HCT116 (cell line): Measurements from ENCODE around the gene TRABD. TPM values are rescaled to one million over a fixed set of nuclear protein-coding genes. Genes with fewer than 3 reads are reported as not detected.

Experiments used
- ATAC-seq: fragments of 200-7000 bp; cut with Tn5 transposase; 2 replicates; pipeline ENCODE4 v1.9.1; 2020; ENCODE audit warnings: mild to moderate bottlenecking, moderate library complexity
- BruUV-seq: library from RNA; stranded (reverse); fragments of 400-500 nt; replicated peaks from 2 replicates; lab custom pipeline; 2021; lab: Mats Ljungman, UMichigan
- CTCF ChIA-PET: fragments of 300-600 bp; sonication (Branson Sonifier 250); formaldehyde crosslinking; loops from one replicate; lab custom pipeline; 2021; ENCODE audit warnings: antibody characterized with exemption; lab: Charles Lee
- POLR2A ChIA-PET: fragments of 300-600, 350-600 bp; sonication (Branson Sonifier 250); formaldehyde crosslinking; loops from one replicate; lab custom pipeline; 2021; ENCODE audit warnings: antibody characterized with exemption; lab: Charles Lee
- RAD21 ChIA-PET, 2 experiments: fragments of 300-600 bp; sonication (Branson Sonifier 250); formaldehyde crosslinking; loops; one replicate each; lab custom pipeline; 2023; ENCODE audit warnings: low total read pairs in 2 of 2; ENCODE audit not compliant: uncharacterized antibody in 2 of 2, unreplicated experiment in 2 of 2, low non-redundant PET in 1 of 2; lab: Charles Lee
- DNase-seq: peaks from one replicate; pipeline ENCODE4 v3.0.0-alpha.2; 2010; ENCODE audit warnings: low read depth, low spot score
- H2AFZ ChIP-seq: fragments of 200-600 bp; shearing (Covaris generic), sonication (generic); 2 replicates; pipeline ENCODE4 v1.6.1; 2017; ENCODE audit warnings: low read depth, mixed run types, mixed read lengths, antibody characterized with exemption, low read length; ENCODE audit not compliant: poor library complexity, severe bottlenecking
- H3K27ac ChIP-seq: 2 replicates; pipeline ENCODE4 v1.5.1; 2012; ENCODE audit warnings: low read depth, low read length
- H3K27me3 ChIP-seq: fragments of 200-600 bp; sonication (generic); 2 replicates; pipeline ENCODE4 v1.6.1; 2016; ENCODE audit warnings: mixed run types, low read length, mixed read lengths; ENCODE audit not compliant: insufficient read depth
- H3K36me3 ChIP-seq, 2 experiments: fragments of 200-500 bp in 1 of 2; fragments of 200-600 bp in 1 of 2; sonication (Bioruptor generic) in 1 of 2; sonication (generic) in 1 of 2; 2 replicates each; pipeline versions ENCODE4 v1.5.1 to v1.6.1; 2014 to 2016; ENCODE audit warnings: low read length in 2 of 2, inconsistent platforms in 1 of 2, mixed read lengths in 1 of 2, mixed run types in 1 of 2; ENCODE audit not compliant: insufficient read depth in 2 of 2, control insufficient read depth in 1 of 2
- H3K4me1 ChIP-seq, 2 experiments: fragments of 200-600 bp in 1 of 2; sonication (generic) in 1 of 2; 2 replicates each; pipeline versions ENCODE4 v1.5.1 to v1.6.1; 2012 to 2017; ENCODE audit warnings: low read length in 2 of 2, inconsistent platforms in 1 of 2, mild to moderate bottlenecking in 1 of 2, mixed read lengths in 1 of 2, mixed run types in 1 of 2, moderate library complexity in 1 of 2; ENCODE audit not compliant: insufficient read depth in 2 of 2, control insufficient read depth in 1 of 2
- H3K4me2 ChIP-seq: fragments of 200-600 bp; sonication (generic); 2 replicates; pipeline ENCODE4 v1.6.1; 2017; ENCODE audit warnings: mixed run types, low read length, mixed read lengths
- H3K4me3 ChIP-seq, 2 experiments: fragments of 200-600 bp in 1 of 2; sonication (generic) in 1 of 2; replicated peaks in 1 of 2; 2 replicates each; pipeline ENCODE4 v1.5.1; 2011 to 2016; ENCODE audit warnings: low read length in 2 of 2, control low read depth in 1 of 2, low read depth in 1 of 2, mild to moderate bottlenecking in 1 of 2, mixed read lengths in 1 of 2, mixed run types in 1 of 2
- H3K79me2 ChIP-seq: fragments of 200-600 bp; sonication (generic); 2 replicates; pipeline ENCODE4 v1.6.1; 2017; ENCODE audit warnings: mild to moderate bottlenecking, mixed run types, low read length, moderate library complexity, mixed read lengths; ENCODE audit not compliant: insufficient read depth
- H3K9ac ChIP-seq: fragments of 200-600 bp; sonication (generic); 2 replicates; pipeline ENCODE4 v1.6.1; 2016; ENCODE audit warnings: low read length, mixed read lengths
- H3K9me2 ChIP-seq: fragments of 200-600 bp; sonication (generic), shearing (Covaris generic); 2 replicates; pipeline ENCODE4 v1.6.1; 2017; ENCODE audit warnings: mixed run types, mild to moderate bottlenecking, moderate library complexity; ENCODE audit not compliant: insufficient read depth
- H3K9me3 ChIP-seq, 2 experiments: fragments of 200-500 bp in 1 of 2; fragments of 200-600 bp in 1 of 2; sonication (Bioruptor generic) in 1 of 2; sonication (generic) in 1 of 2; 2 replicates each; pipeline ENCODE4 v1.6.1; 2014 to 2017; ENCODE audit warnings: low read length in 2 of 2, mixed read lengths in 2 of 2, inconsistent platforms in 1 of 2, low read depth in 1 of 2, mild to moderate bottlenecking in 1 of 2, mixed run types in 1 of 2, moderate library complexity in 1 of 2; ENCODE audit not compliant: control insufficient read depth in 1 of 2, insufficient read depth in 1 of 2
- H4K20me1 ChIP-seq: fragments of 200-600 bp; sonication (generic), shearing (Covaris generic); 2 replicates; pipeline ENCODE4 v1.6.1; 2017; ENCODE audit warnings: mixed run types, mild to moderate bottlenecking, moderate library complexity; ENCODE audit not compliant: insufficient read depth
- CBX3 ChIP-seq: IDR thresholded peaks from 2 replicates; pipeline ENCODE4 v1.6.1; 2012; ENCODE audit warnings: low read depth
- CEBPB ChIP-seq: IDR thresholded peaks from 2 replicates; pipeline ENCODE4 v1.6.1; 2012; ENCODE audit warnings: low read depth
- CTCF ChIP-seq, 3 experiments: fragments of 200-600 bp in 1 of 3; sonication (generic) in 1 of 3; IDR thresholded peaks in 2 of 3; conservative IDR thresholded peaks in 1 of 3; 2 replicates each; pipeline ENCODE4 v1.5.1; 2012 to 2017; ENCODE audit warnings: low read depth in 2 of 3, low read length in 2 of 3, antibody characterized with exemption in 1 of 3, borderline replicate concordance in 1 of 3, control low read depth in 1 of 3, mild to moderate bottlenecking in 1 of 3, mixed read lengths in 1 of 3, mixed run types in 1 of 3, moderate library complexity in 1 of 3; ENCODE audit not compliant: insufficient read depth in 1 of 3
- ELF1 ChIP-seq: IDR thresholded peaks from 2 replicates; pipeline ENCODE4 v1.6.1; 2012; ENCODE audit warnings: low read depth, borderline replicate concordance
- EZH2 ChIP-seq: fragments of 200-600 bp; sonication (generic); IDR thresholded peaks from 2 replicates; pipeline ENCODE4 v1.6.1; 2017; ENCODE audit warnings: antibody characterized with exemption, mixed run types
- FOSL1 ChIP-seq: IDR thresholded peaks from 2 replicates; pipeline ENCODE4 v1.6.1; 2012; ENCODE audit warnings: low read depth
- JUND ChIP-seq: IDR thresholded peaks from 2 replicates; pipeline ENCODE4 v1.6.1; 2012
- MAX ChIP-seq: IDR thresholded peaks from 2 replicates; pipeline ENCODE4 v1.6.1; 2012
- POLR2A ChIP-seq: IDR thresholded peaks from 2 replicates; pipeline ENCODE4 v1.7.0; 2011; ENCODE audit warnings: borderline replicate concordance; ENCODE audit not compliant: insufficient read depth, insufficient read length; ENCODE audit errors: extremely low read depth
- POLR2AphosphoS5 ChIP-seq: IDR thresholded peaks from 2 replicates; pipeline ENCODE4 v1.6.1; 2011; ENCODE audit warnings: mild to moderate bottlenecking, low read depth, low read length, moderate library complexity
- SIN3A ChIP-seq: IDR thresholded peaks from 2 replicates; pipeline ENCODE4 v1.6.1; 2012; ENCODE audit warnings: low read depth
- SRF ChIP-seq: IDR thresholded peaks from 2 replicates; pipeline ENCODE4 v1.6.1; 2012; ENCODE audit warnings: low read depth
- TCF7L2 ChIP-seq: IDR thresholded peaks from 2 replicates; pipeline ENCODE4 v1.7.0; 2011; ENCODE audit warnings: borderline replicate concordance, inconsistent platforms; ENCODE audit not compliant: insufficient read depth, insufficient read length; ENCODE audit errors: extremely low read depth
- YY1 ChIP-seq: IDR thresholded peaks from 2 replicates; pipeline ENCODE4 v1.6.1; 2011; ENCODE audit warnings: low read length, low read depth, moderate library complexity, mild to moderate bottlenecking; ENCODE audit not compliant: insufficient replicate concordance; ENCODE audit errors: extremely low read depth
- ZBTB33 ChIP-seq: IDR thresholded peaks from 2 replicates; pipeline ENCODE4 v1.6.1; 2011; ENCODE audit warnings: mild to moderate bottlenecking, low read length, moderate library complexity; ENCODE audit not compliant: insufficient replicate concordance; ENCODE audit errors: extremely low read depth
- ZFX ChIP-seq: fragments of 450-650 bp; IDR thresholded peaks from 2 replicates; pipeline ENCODE4 v1.6.1; 2017
- intact Hi-C: fragments of 100-400 bp; cut with micrococcal nuclease; formaldehyde crosslinking; loops from 2 replicates; pipeline ENCODE4 v1.10.0; 2022
- total RNA-seq: library from RNA; stranded (reverse); gene quantifications from one replicate; pipeline ENCODE4 v1.2.1, GENCODE V29; 2021; ENCODE audit not compliant: unreplicated experiment

The TRABD gene
- total RNA-seq, 1 experiment from 2014 or later, result 90.3 TPM

- H3K27ac ChIP-seq, result peak overlapping the region; percentile 22
- peak overlapping the region; percentile 95 for H3K4me2 ChIP-seq
These were observed 13.6 kb downstream of the TRABD start for GRCh38 chr22:50199251-50199721.

GRCh38 chr22:50199829-50200460, 14.2 kb downstream of the TRABD start:
- Histone ChIP-seq H3K79me2 (peaks cover 10% of the 10 kb centered on the region), H3K9me3 (peaks cover 0 to 8% of the 10 kb centered on the region in 2 experiments; a peak in 1 of 4 replicates), H2AFZ (no peak overlapping the region), H3K27me3 (no peaks in the 10 kb centered on the region), H3K36me3 (peaks cover 0 to 14% of the 10 kb centered on the region in 2 experiments; a peak in 3 of 4 replicates), H4K20me1 (no peaks in the 10 kb centered on the region), H3K9me2 (no peaks in the 10 kb centered on the region), H3K27ac (peak overlapping the region; percentile 77), H3K9ac (peak overlapping the region; percentile 67), H3K4me1 (peaks cover 9 to 19% of the 10 kb centered on the region in 2 experiments; a peak in 3 of 4 replicates), H3K4me3 (peak overlapping the region; percentile 42 to 65), H3K4me2 (peak overlapping the region; percentile 95)
- ChIA-PET CTCF (interaction anchor here (1.7 kb wide), 1 partner anchor 10 kb away, joined by 4 read pairs; no protein-coding TSS in a partner anchor), RAD21 (no interaction called here), POLR2A (no interaction called here)
- DNase-seq (no peak), ATAC-seq (peak; percentile 20)
- TSS peak; percentile 57 for BruUV-seq
- intact Hi-C loops, result loop anchor here (10.0 kb wide), 1 partner anchor 265 kb away; no protein-coding TSS in a partner anchor
- no peak for TF ChIP-seq TCF7L2
- no peak for TF ChIP-seq ELF1
- TF ChIP-seq EZH2, result no peak
- no peak for TF ChIP-seq JUND
- TF ChIP-seq CEBPB, result no peak
- no peak for TF ChIP-seq SRF
- TF ChIP-seq ZBTB33, result no peak
- no peak; the same call in 1 of the 2 replicates for TF ChIP-seq POLR2AphosphoS5
- no peak for TF ChIP-seq SIN3A
- TF ChIP-seq CTCF (IDR thresholded peaks at IDR 0.05 in 2 of 3, conservative IDR thresholded peaks at IDR 0.05 in 1 of 3; ENCODE audit: borderline replicate concordance in 1 of 3, insufficient read depth in 1 of 3, low read depth in 2 of 3, low read length in 2 of 3), result no peak
- TF ChIP-seq CBX3, result no peak
- TF ChIP-seq ZFX, result no peak
- no peak for TF ChIP-seq FOSL1
- no peak for TF ChIP-seq MAX

More at GRCh38 chr22:50199251-50199721, 13.6 kb downstream of the TRABD start:
- no peaks in the 10 kb centered on the region for H3K9me2 ChIP-seq
- no TSS peak for BruUV-seq
- DNase-seq (no peak), ATAC-seq (no peak)
- H3K27me3 ChIP-seq, result no peaks in the 10 kb centered on the region
- no peaks in the 10 kb centered on the region for H4K20me1 ChIP-seq
- H3K36me3 ChIP-seq, result peaks cover 2 to 18% of the 10 kb centered on the region in 2 experiments; a peak in 3 of 4 replicates
- H2AFZ ChIP-seq, result no peak overlapping the region
- no peak for TF ChIP-seq POLR2A
- no peak for TF ChIP-seq YY1
- TF ChIP-seq ZFX, result no peak
- TF ChIP-seq SRF, result no peak
- TF ChIP-seq, all 23 proteins: peak for 0
- H3K9me3 ChIP-seq, result peaks cover 0 to 8% of the 10 kb centered on the region in 2 experiments; a peak in 1 of 4 replicates
- RAD21 ChIA-PET, result no interaction called here
- H3K4me1 ChIP-seq, result peaks cover 9 to 19% of the 10 kb centered on the region in 2 experiments; a peak in 3 of 4 replicates
- POLR2A ChIA-PET, result no interaction called here
- H3K4me3 ChIP-seq, result no peak overlapping the region
- intact Hi-C loops, result no loop called here
- CTCF ChIA-PET, result interaction anchor here (1.7 kb wide), 1 partner anchor 9 kb away, joined by 4 read pairs; no protein-coding TSS in a partner anchor
- H3K9ac ChIP-seq, result 0 out of 2 replicates have a peak overlapping the region, but pooled peaks have one; percentile 67
- peaks cover 14% of the 10 kb centered on the region for H3K79me2 ChIP-seq
